Uterus (tissue), 4 donors: ENCODE measurements around the gene COL25A1. TPM values are rescaled to one million over a fixed set of nuclear protein-coding genes. Genes with fewer than 3 reads are reported as not detected.

ENCODE experiments used
- DNase-seq, 2 donors: peaks; one replicate each; pipeline ENCODE4 v3.0.0-alpha.2; 2019 to 2020
- H3K27ac ChIP-seq, 2 donors: fragments of 200-600 bp; sonication (generic); 1 replicate in 1 of 2; 2 replicates in 1 of 2; pipeline ENCODE4 v1.5.1; 2016 to 2018
- H3K27me3 ChIP-seq, 2 donors: fragments of 200-600 bp; sonication (generic); one replicate each; pipeline ENCODE4 v1.5.1; 2018 to 2019; ENCODE audit warnings: control low read depth in 1 of 2
- H3K36me3 ChIP-seq, 2 donors: fragments of 200-600 bp; sonication (generic); one replicate each; pipeline ENCODE4 v1.5.1; 2019; ENCODE audit warnings: control low read depth in 1 of 2
- H3K4me1 ChIP-seq, 2 donors: fragments of 200-600 bp; sonication (generic); one replicate each; pipeline ENCODE4 v1.5.1; 2018 to 2019; ENCODE audit warnings: control low read depth in 1 of 2
- H3K4me3 ChIP-seq, 2 donors: fragments of 200-600 bp; sonication (generic); 1 replicate in 1 of 2; 2 replicates in 1 of 2; pipeline ENCODE4 v1.5.1; 2018 to 2019; ENCODE audit warnings: mild to moderate bottlenecking in 1 of 2
- H3K9me3 ChIP-seq, 2 donors: fragments of 200-600 bp; sonication (generic); one replicate each; pipeline ENCODE4 v1.5.1; 2019; ENCODE audit warnings: control low read depth in 1 of 2
- POLR2A ChIP-seq, 2 donors: fragments of 450-650 bp; IDR thresholded peaks; one replicate each; pipeline ENCODE4 v1.6.1; 2016; ENCODE audit warnings: antibody characterized with exemption in 2 of 2, mild to moderate bottlenecking in 1 of 2, moderate library complexity in 1 of 2
- intact Hi-C: fragments of 100-400 bp; cut with DNase I; formaldehyde crosslinking; loops from one replicate; pipeline ENCODE4 v1.15.1; 2023; ENCODE audit warnings: low total_unique reads
- total RNA-seq, 4 donors: library from RNA; depleted of rRNA in 3 of 4; stranded (reverse); fragments of >200 nt in 3 of 4; gene quantifications; one replicate each; pipeline versions ENCODE4 v1.1.0 to v1.2.4, GENCODE V29; 2014 to 2023
- TF ChIP-seq, protein P1 (sequence below), 4 experiments: fragments of 200-600 bp in 2 of 4; fragments of 450-650 bp in 2 of 4; sonication (generic) in 2 of 4; IDR thresholded peaks; one replicate each; pipeline ENCODE4 v1.5.1; 2016 to 2019; ENCODE audit warnings: antibody characterized with exemption in 4 of 4, mild to moderate bottlenecking in 2 of 4, moderate library complexity in 1 of 4
- donor health status: DM: yes; HTN: yes; CAD: no.

The COL25A1 gene
- total RNA-seq, 4 donors from 2014 or later, result 0.26 to 41.1 (median 1.8) TPM; not detected in 1

DNA sequence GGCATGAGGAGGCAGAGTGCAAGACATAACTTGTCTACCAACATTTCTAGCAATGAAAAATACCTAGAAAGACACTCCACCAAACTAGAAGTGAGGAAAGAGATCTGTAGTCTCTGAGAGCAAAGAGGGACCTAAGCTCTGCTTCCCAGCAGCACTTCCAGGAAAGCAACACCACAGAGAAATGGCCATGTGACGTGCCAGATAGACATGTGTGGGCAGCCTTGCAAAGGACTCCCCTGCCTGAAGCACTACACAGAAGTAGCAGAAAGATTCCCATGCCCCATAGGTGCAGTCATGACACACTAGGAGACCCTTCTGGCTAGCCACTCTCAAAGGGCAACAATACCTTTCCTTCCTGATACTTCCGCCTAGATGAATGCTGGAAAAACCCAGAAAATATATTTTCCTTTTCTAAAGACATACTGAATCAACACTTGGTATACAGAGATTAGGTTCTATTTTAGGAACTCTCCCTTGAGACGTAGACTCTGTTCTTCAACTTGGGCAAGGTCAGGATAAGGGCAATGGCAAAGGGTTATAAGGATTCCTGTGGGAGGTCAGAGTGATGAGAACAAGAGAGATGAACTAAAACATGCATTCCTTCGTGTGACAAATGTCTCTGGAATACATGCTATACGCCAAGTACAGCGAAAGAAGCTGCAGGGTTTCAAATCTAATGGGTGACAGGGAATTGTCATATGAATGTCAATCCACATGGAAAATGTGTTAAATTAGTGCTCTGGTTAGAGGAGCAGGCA is 352.1 kb downstream of the COL25A1 start:
- no peaks in the 10 kb centered on the region for H3K27me3 ChIP-seq
- H3K9me3 ChIP-seq, result no peaks in the 10 kb centered on the region
- H3K4me1 ChIP-seq, result no peaks in the 10 kb centered on the region
- intact Hi-C loops, result no loop called here
- H3K4me3 ChIP-seq, result no peak overlapping the region
- no peak overlapping the region for H3K27ac ChIP-seq
- TF ChIP-seq, protein P1, sequence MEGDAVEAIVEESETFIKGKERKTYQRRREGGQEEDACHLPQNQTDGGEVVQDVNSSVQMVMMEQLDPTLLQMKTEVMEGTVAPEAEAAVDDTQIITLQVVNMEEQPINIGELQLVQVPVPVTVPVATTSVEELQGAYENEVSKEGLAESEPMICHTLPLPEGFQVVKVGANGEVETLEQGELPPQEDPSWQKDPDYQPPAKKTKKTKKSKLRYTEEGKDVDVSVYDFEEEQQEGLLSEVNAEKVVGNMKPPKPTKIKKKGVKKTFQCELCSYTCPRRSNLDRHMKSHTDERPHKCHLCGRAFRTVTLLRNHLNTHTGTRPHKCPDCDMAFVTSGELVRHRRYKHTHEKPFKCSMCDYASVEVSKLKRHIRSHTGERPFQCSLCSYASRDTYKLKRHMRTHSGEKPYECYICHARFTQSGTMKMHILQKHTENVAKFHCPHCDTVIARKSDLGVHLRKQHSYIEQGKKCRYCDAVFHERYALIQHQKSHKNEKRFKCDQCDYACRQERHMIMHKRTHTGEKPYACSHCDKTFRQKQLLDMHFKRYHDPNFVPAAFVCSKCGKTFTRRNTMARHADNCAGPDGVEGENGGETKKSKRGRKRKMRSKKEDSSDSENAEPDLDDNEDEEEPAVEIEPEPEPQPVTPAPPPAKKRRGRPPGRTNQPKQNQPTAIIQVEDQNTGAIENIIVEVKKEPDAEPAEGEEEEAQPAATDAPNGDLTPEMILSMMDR (IDR thresholded peaks at IDR 0.05), result no peak
- no peak for TF ChIP-seq POLR2A (IDR thresholded peaks at IDR 0.05)
- no peak for DNase-seq
- H3K36me3 ChIP-seq, result no peaks in the 10 kb centered on the region

DNA sequence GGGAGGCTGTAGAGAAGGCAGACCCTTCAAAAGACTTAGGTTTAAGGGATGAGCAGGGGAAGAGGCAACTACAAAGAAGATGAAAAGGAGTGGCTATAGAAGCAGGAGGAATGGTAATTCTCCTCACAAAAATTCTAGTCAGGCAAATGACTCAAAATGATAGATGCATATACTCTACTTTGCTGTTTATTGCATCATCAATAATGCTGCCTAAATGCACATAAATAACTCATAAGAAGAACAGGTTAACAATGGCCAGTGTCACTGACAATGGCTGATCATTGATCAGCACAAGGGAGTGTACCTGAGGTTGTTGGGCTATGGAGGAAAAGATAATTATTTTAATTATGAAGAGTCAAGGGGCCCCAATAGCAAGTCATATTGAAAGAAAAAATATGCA is 354.9 kb downstream of the COL25A1 start:
- intact Hi-C loops, result no loop called here
- Histone ChIP-seq H3K4me3 (no peak overlapping the region), H3K27ac (no peak overlapping the region), H3K9me3 (no peaks in the 10 kb centered on the region), H3K27me3 (no peaks in the 10 kb centered on the region), H3K4me1 (no peaks in the 10 kb centered on the region), H3K36me3 (no peaks in the 10 kb centered on the region)
- TF ChIP-seq POLR2A (IDR thresholded peaks at IDR 0.05), result no peak
- TF ChIP-seq, protein P1 (IDR thresholded peaks at IDR 0.05), result no peak
- DNase-seq, result no peak

DNA sequence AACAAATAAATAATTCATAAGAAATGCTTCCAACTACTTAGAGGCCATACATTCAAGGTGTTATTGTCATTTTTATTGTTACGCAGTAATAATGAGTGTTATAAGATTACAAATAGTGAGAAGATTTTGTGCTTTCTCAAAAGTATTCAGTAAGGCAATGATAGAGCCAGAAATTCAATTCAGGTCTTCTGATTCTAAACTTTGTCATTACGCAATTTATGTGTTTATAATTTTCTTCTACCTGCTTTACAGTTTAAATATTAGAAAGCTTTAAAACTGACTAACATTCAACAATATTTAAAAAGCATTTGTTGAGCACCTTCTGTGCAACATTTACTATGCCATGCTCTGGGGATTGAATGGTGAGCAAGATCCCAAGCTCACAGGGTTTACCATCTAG is 356.2 kb downstream of the COL25A1 start:
- no peak for DNase-seq
- Histone ChIP-seq H3K4me3 (no peak overlapping the region), H3K27ac (no peak overlapping the region), H3K9me3 (no peaks in the 10 kb centered on the region), H3K36me3 (no peaks in the 10 kb centered on the region), H3K27me3 (no peaks in the 10 kb centered on the region), H3K4me1 (no peaks in the 10 kb centered on the region)
- no peak for TF ChIP-seq POLR2A (IDR thresholded peaks at IDR 0.05)
- TF ChIP-seq, protein P1 (IDR thresholded peaks at IDR 0.05), result no peak
- intact Hi-C loops, result no loop called here

DNA sequence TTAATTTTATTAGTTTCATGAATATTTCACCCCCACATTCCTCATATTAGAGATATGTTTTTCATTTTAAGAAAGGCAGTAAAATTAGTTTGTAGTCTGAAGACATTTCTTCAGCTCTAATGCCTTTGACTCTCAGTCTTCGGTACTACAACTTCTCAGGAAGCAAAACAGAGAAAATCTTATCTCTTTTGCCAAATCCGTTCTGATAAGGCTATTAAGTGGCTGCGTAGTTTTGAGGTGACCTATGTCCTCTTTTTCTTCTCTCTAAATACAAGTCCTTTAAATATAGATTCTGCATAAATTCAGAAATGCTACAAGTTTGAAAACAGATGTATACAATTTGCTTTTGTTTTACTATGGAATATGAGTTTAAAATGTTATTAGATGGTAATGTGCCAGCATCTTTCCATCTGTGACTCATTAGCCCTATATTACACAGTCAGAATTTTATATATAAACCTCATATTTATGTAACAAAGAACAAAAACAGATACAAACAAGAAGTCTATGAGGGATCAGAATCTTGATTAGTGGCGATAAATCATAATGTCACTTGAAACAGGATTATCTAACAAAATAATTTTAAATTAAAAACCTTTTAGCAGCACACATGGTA is 358.4 kb downstream of the COL25A1 start:
- Histone ChIP-seq H3K27me3 (no peaks in the 10 kb centered on the region), H3K36me3 (no peaks in the 10 kb centered on the region), H3K4me1 (no peaks in the 10 kb centered on the region), H3K9me3 (no peaks in the 10 kb centered on the region), H3K4me3 (no peak overlapping the region), H3K27ac (no peak overlapping the region)
- intact Hi-C loops, result no loop called here
- DNase-seq, result no peak
- TF ChIP-seq POLR2A (IDR thresholded peaks at IDR 0.05), result no peak
- TF ChIP-seq, protein P1 (IDR thresholded peaks at IDR 0.05), result no peak

DNA sequence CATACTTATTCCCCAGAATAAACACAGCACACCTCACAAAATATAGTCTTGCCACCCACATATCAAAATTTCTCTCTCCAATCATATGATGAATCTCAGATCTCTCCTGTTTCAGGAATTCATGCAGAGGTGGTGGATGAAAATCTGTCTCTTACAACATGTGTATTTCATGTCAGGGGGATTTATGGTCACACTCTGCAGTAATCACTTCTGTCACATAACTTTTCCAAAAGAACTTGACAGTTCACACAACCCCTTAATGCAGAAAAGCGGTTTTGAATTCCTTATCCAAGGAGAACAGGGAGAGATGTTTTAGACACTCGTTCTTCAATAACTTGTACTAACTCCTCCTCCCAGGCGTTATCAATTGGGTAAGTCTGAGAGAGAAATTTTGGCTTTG is 359.1 kb downstream of the COL25A1 start:
- Histone ChIP-seq H3K36me3 (no peaks in the 10 kb centered on the region), H3K27ac (no peak overlapping the region), H3K27me3 (no peaks in the 10 kb centered on the region), H3K4me3 (no peak overlapping the region), H3K4me1 (no peaks in the 10 kb centered on the region), H3K9me3 (no peaks in the 10 kb centered on the region)
- no peak for DNase-seq
- TF ChIP-seq POLR2A (IDR thresholded peaks at IDR 0.05), result no peak
- intact Hi-C loops, result no loop called here
